ENCODE data around the gene PAFAH1B1.

DNA sequence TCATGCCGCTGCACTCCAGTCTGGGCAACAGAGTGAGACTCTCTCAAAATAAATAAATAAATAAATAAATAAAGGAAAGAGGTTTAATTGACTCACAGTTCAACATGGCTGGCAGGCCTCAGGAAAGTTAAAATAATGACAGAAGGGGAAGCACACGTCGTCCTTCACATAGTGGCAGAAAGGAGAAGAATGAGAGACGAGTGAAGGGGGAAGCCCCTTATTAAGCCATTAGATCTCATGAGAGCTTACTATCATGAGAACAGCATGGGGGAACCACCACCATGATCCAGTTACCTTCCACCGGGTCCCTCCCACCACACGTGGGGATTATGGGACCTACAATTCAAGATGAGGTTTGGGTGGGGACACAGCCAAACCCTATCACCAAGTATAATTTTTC is 54.5 kb downstream of the PAFAH1B1 start:
- no peak for TF ChIP-seq TAF1 (IDR thresholded peaks at IDR 0.05; ENCODE audit: borderline replicate concordance, insufficient read depth, low read length)
- no peak for TF ChIP-seq POLR2AphosphoS5 (IDR thresholded peaks at IDR 0.05; ENCODE audit: low read depth, low read length)
